ENCODE data around the gene MYRIP. TPM values are rescaled to one million over a fixed set of nuclear protein-coding genes. Genes with fewer than 3 reads are reported as not detected.

Gene MYRIP
- total and polyA plus RNA-seq, 4 experiments from 2014 or later: not detected

DNA sequence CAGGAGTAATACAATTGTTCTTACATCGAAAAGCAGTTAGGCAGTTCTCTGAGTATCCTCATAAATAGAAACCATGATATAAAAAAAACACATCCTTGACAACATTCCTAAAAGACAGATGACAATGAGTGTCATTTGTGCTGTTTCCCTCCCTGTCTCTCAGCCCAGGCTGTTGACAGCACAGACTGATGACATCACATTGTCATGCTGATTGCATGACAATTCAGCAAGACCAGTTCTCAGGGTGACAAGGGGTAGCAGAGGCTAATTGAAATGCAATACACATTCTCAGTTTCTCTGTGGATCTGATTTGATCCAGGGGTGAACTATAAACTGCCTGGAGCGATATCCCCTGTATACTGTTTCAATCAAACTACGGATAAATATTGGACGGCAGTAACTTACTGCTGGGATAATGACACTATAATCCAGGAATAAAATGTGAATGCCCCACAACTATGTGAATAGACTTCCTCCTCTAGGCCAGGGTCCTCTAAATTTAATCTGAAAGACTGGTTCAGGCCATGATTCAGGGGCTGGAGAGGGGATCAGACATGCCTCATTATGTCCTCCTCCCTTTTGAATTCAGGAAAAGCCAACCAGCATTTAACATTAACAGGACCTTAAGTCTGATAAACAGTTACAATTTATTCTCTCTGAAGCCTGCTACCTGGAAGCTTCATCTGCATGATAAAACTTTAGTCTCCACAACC lies 483.4 kb downstream of the MYRIP start:
- H3K9me3 ChIP-seq (ENCODE audit: control insufficient read depth in 1 of 2, low read length in 2 of 2): no peaks in the 10 kb centered on the region
- Mint-ChIP-seq H3K36me3 (peaks cover 24 to 32% of the 10 kb centered on the region in 2 donors), H3K4me3 (no peak overlapping the region), H3K9me3 (peaks cover 0 to 3% (median 0%) of the 10 kb centered on the region in 8 donors), H3K27me3 (no peaks in the 10 kb centered on the region), H3K27ac (no peak overlapping the region), H3K4me1 (peaks cover 0 to 9% (median under 1%) of the 10 kb centered on the region in 4 donors)
- intact Hi-C loops (cut with micrococcal nuclease): no loop called here
- no peak overlapping the region for H3K27ac ChIP-seq (ENCODE audit: low read depth, low read length)
- POLR2A ChIA-PET (ENCODE audit: partially characterized antibody): no interaction called here
- DNase-seq: no peak
- CTCF ChIA-PET (ENCODE audit: partially characterized antibody): interaction anchor here (2.0 kb wide), 1 partner anchor 16 kb away, joined by 5 read pairs; no protein-coding TSS in a partner anchor
- H3K36me3 ChIP-seq (ENCODE audit: insufficient read depth, low read length): no peaks in the 10 kb centered on the region
- no peaks in the 10 kb centered on the region for H3K4me1 ChIP-seq (ENCODE audit: insufficient read depth, low read length)
- H3K4me3 ChIP-seq (ENCODE audit: low read length in 2 of 2): no peak overlapping the region
- no peaks in the 10 kb centered on the region for H3K27me3 ChIP-seq (ENCODE audit: insufficient read depth, low read length)

DNA sequence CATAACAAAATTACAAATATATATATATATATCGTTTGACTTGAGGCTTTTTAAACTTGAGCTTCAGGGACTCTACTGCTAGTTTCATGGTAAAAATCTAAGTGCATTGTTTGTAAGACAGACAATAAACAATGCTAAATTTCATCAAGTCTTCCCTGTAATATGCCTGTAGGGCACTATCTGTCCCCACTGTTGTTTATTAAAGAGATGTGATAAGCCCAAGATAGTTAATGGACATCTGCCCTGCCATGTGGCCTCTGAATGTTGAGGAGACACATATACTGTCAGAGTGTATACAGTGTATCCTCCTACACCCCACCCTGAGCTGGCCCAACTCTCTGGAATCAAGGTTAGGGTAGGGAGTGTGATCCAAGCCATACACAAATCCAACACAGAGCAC lies 485.0 kb downstream of the MYRIP start:
- H3K4me1 ChIP-seq (ENCODE audit: insufficient read depth, low read length): no peaks in the 10 kb centered on the region
- H3K27me3 ChIP-seq (ENCODE audit: insufficient read depth, low read length): no peaks in the 10 kb centered on the region
- Mint-ChIP-seq H3K27me3 (no peaks in the 10 kb centered on the region), H3K4me3 (no peak overlapping the region), H3K9me3 (peaks cover 0 to 3% (median 0%) of the 10 kb centered on the region in 8 donors), H3K27ac (no peak overlapping the region), H3K4me1 (peaks cover 0 to 9% (median under 1%) of the 10 kb centered on the region in 4 donors), H3K36me3 (peaks cover 26 to 27% of the 10 kb centered on the region in 2 donors)
- no peaks in the 10 kb centered on the region for H3K9me3 ChIP-seq (ENCODE audit: control insufficient read depth in 1 of 2, low read length in 2 of 2)
- H3K4me3 ChIP-seq (ENCODE audit: low read length in 2 of 2): no peak overlapping the region
- H3K27ac ChIP-seq (ENCODE audit: low read depth, low read length): no peak overlapping the region
- intact Hi-C loops (cut with micrococcal nuclease): no loop called here
- no peaks in the 10 kb centered on the region for H3K36me3 ChIP-seq (ENCODE audit: insufficient read depth, low read length)
- DNase-seq: no peak
- POLR2A ChIA-PET (ENCODE audit: partially characterized antibody): no interaction called here
- CTCF ChIA-PET (ENCODE audit: partially characterized antibody): interaction anchor here (0.8 to 2.0 kb wide), 3 partner anchors 10 to 23 kb away, joined by 3 to 5 read pairs (median 3); no protein-coding TSS in a partner anchor

- ChIA-PET CTCF (ENCODE audit: partially characterized antibody) (interaction anchor here (1.2 to 1.5 kb wide), 3 partner anchors 11 to 107 kb away, joined by 3 to 5 read pairs (median 5); no protein-coding TSS in a partner anchor), POLR2A (ENCODE audit: partially characterized antibody) (interaction anchor here (0.6 kb wide), 1 partner anchor 65 kb away, joined by 3 read pairs; no protein-coding TSS in a partner anchor)
- Histone ChIP-seq H3K27me3 (ENCODE audit: insufficient read depth, low read length) (no peaks in the 10 kb centered on the region), H3K27ac (ENCODE audit: low read depth, low read length) (no peak overlapping the region), H3K4me1 (ENCODE audit: insufficient read depth, low read length) (no peaks in the 10 kb centered on the region), H3K36me3 (ENCODE audit: insufficient read depth, low read length) (no peaks in the 10 kb centered on the region), H3K9me3 (ENCODE audit: control insufficient read depth in 1 of 2, low read length in 2 of 2) (no peaks in the 10 kb centered on the region), H3K4me3 (ENCODE audit: low read length in 2 of 2) (no peak overlapping the region)
- H3K27me3 Mint-ChIP-seq: no peaks in the 10 kb centered on the region
- H3K27ac Mint-ChIP-seq: no peak overlapping the region
- H3K4me3 Mint-ChIP-seq: no peak overlapping the region
- DNase-seq: no peak
- H3K36me3 Mint-ChIP-seq: peaks cover 23 to 30% of the 10 kb centered on the region in 2 donors
- intact Hi-C loops (cut with micrococcal nuclease): no loop called here
- H3K4me1 Mint-ChIP-seq: peaks cover 0 to 2% (median 0%) of the 10 kb centered on the region in 4 donors
- H3K9me3 Mint-ChIP-seq: peaks cover 0 to 6% (median 0%) of the 10 kb centered on the region in 8 donors
Observed at GRCh38 chr3:40298075-40298474, 488.7 kb downstream of the MYRIP start.

- Histone ChIP-seq H3K36me3 (ENCODE audit: insufficient read depth, low read length) (no peaks in the 10 kb centered on the region), H3K27ac (ENCODE audit: low read depth, low read length) (no peak overlapping the region), H3K9me3 (ENCODE audit: control insufficient read depth in 1 of 2, low read length in 2 of 2) (no peaks in the 10 kb centered on the region), H3K27me3 (ENCODE audit: insufficient read depth, low read length) (no peaks in the 10 kb centered on the region), H3K4me1 (ENCODE audit: insufficient read depth, low read length) (no peaks in the 10 kb centered on the region), H3K4me3 (ENCODE audit: low read length in 2 of 2) (no peak overlapping the region)
- DNase-seq: no peak
- ChIA-PET POLR2A (ENCODE audit: partially characterized antibody) (no interaction called here), CTCF (ENCODE audit: partially characterized antibody) (interaction anchor here (1.8 kb wide), 1 partner anchor 10 kb away, joined by 6 read pairs; no protein-coding TSS in a partner anchor)
- no peaks in the 10 kb centered on the region for H3K4me1 Mint-ChIP-seq
- H3K9me3 Mint-ChIP-seq: peaks cover 0 to 4% (median 0%) of the 10 kb centered on the region in 8 donors
- peaks cover 20 to 27% of the 10 kb centered on the region in 2 donors for H3K36me3 Mint-ChIP-seq
- no peak overlapping the region for H3K27ac Mint-ChIP-seq
- intact Hi-C loops (cut with micrococcal nuclease): no loop called here
- H3K27me3 Mint-ChIP-seq: no peaks in the 10 kb centered on the region
- H3K4me3 Mint-ChIP-seq: no peak overlapping the region
Observed at GRCh38 chr3:40299130-40299720, 489.8 kb downstream of the MYRIP start.

DNA sequence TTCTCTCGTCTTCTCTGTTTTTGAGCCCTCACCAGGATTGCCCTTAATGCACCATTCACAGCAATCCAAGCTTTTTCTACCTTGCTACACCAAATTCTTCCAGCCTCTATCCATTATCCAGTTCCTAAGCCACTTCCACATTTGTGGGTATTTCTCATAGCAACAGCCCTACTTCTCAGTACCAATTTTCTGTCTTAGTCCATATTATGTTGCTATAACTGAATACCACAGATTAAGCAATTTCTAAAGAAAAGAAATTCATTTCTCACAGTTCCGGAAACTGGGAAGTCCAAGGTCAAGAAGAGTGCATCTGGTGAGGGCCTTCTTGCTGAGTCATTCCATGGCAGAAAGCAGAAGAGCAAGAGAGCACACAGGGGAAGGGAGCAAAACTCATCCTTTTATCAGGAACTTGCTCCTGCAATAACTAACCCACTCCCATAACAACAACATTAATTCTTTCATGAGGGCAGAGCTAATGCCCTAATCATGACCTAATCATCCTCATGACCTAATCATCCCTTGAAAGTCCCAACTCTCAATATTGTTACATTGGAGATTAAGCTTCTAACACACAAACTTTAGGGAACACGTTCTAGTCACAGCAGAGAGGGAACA lies 490.4 kb downstream of the MYRIP start:
- H3K27me3 ChIP-seq (ENCODE audit: insufficient read depth, low read length): no peaks in the 10 kb centered on the region
- H3K9me3 ChIP-seq (ENCODE audit: control insufficient read depth in 1 of 2, low read length in 2 of 2): no peaks in the 10 kb centered on the region
- no peak overlapping the region for H3K4me3 ChIP-seq (ENCODE audit: low read length in 2 of 2)
- peaks cover 17 to 22% of the 10 kb centered on the region in 2 donors for H3K36me3 Mint-ChIP-seq
- no peaks in the 10 kb centered on the region for H3K27me3 Mint-ChIP-seq
- H3K9me3 Mint-ChIP-seq: peaks cover 0 to 4% (median 0%) of the 10 kb centered on the region in 8 donors
- CTCF ChIA-PET (ENCODE audit: partially characterized antibody): interaction anchor here (1.8 kb wide), 1 partner anchor 9 kb away, joined by 6 read pairs; no protein-coding TSS in a partner anchor
- H3K4me1 Mint-ChIP-seq: no peaks in the 10 kb centered on the region
- H3K4me3 Mint-ChIP-seq: no peak overlapping the region
- POLR2A ChIA-PET (ENCODE audit: partially characterized antibody): interaction anchor here (0.9 kb wide), 1 partner anchor 9 kb away, joined by 3 read pairs; the partner anchor contains the start of gene EIF1B
- no peaks in the 10 kb centered on the region for H3K36me3 ChIP-seq (ENCODE audit: insufficient read depth, low read length)
- H3K27ac ChIP-seq (ENCODE audit: low read depth, low read length): no peak overlapping the region
- H3K27ac Mint-ChIP-seq: no peak overlapping the region
- intact Hi-C loops (cut with micrococcal nuclease): no loop called here
- H3K4me1 ChIP-seq (ENCODE audit: insufficient read depth, low read length): no peaks in the 10 kb centered on the region
- DNase-seq: no peak

DNA sequence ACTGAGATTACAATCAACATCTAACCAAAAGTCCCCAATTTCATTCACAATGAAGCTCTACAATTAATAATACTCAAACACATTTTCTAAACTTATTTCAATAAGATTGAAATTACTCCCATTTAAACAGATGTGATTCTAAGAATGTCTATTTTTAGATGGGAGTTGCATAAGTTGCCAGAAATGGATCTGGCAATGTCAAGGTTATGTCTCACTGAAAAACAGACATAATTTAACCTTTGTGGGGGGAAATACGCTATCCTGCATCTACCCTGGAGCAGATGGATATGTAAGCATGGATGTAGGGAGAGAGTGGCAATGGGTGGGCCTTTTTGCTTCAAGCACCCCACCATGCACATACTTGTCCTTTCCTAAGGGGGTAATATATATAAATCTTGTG lies 493.4 kb downstream of the MYRIP start:
- H3K9me3 Mint-ChIP-seq: peaks cover 0 to 4% (median 0%) of the 10 kb centered on the region in 8 donors
- no peak overlapping the region for H3K27ac ChIP-seq (ENCODE audit: low read depth, low read length)
- no peak for DNase-seq
- POLR2A ChIA-PET (ENCODE audit: partially characterized antibody): no interaction called here
- no peak overlapping the region for H3K4me3 ChIP-seq (ENCODE audit: low read length in 2 of 2)
- H3K36me3 Mint-ChIP-seq: peaks cover 7 to 12% of the 10 kb centered on the region in 2 donors
- intact Hi-C loops (cut with micrococcal nuclease): no loop called here
- H3K4me1 ChIP-seq (ENCODE audit: insufficient read depth, low read length): no peaks in the 10 kb centered on the region
- H3K9me3 ChIP-seq (ENCODE audit: control insufficient read depth in 1 of 2, low read length in 2 of 2): no peaks in the 10 kb centered on the region
- H3K36me3 ChIP-seq (ENCODE audit: insufficient read depth, low read length): no peaks in the 10 kb centered on the region
- H3K27me3 Mint-ChIP-seq: no peaks in the 10 kb centered on the region
- no peaks in the 10 kb centered on the region for H3K27me3 ChIP-seq (ENCODE audit: insufficient read depth, low read length)
- no peak overlapping the region for H3K4me3 Mint-ChIP-seq
- H3K27ac Mint-ChIP-seq: no peak overlapping the region
- no peaks in the 10 kb centered on the region for H3K4me1 Mint-ChIP-seq
- CTCF ChIA-PET (ENCODE audit: partially characterized antibody): no interaction called here

DNA sequence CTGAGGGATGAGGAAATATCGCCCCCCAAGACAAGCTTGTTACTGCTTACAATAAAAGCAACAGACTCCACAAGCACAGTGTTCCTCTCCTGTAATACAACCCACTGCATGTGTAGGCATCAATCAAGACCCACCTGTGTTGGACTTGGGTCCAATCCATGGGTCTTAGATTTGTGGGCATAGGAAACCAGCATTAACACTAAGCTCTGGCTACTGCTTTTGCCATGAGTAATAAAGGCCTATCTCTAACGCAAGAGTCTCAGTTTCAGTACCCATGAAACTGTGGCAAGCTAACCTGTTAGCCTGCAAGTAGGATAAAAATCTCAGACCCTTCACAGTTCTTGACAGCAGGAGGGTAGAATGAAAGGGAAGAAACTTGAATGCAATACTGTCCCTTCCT lies 494.9 kb downstream of the MYRIP start:
- no peak overlapping the region for H3K4me3 Mint-ChIP-seq
- no peak overlapping the region for H3K27ac ChIP-seq (ENCODE audit: low read depth, low read length)
- H3K4me3 ChIP-seq (ENCODE audit: low read length in 2 of 2): no peak overlapping the region
- CTCF ChIA-PET (ENCODE audit: partially characterized antibody): interaction anchor here (1.0 to 2.5 kb wide), 3 partner anchors 13 to 282 kb away, joined by 3 to 10 read pairs (median 6); no protein-coding TSS in a partner anchor
- H3K36me3 ChIP-seq (ENCODE audit: insufficient read depth, low read length): no peaks in the 10 kb centered on the region
- H3K4me1 Mint-ChIP-seq: peaks cover 1 to 9% (median 6%) of the 10 kb centered on the region in 4 donors
- H3K9me3 ChIP-seq (ENCODE audit: control insufficient read depth in 1 of 2, low read length in 2 of 2): no peaks in the 10 kb centered on the region
- H3K9me3 Mint-ChIP-seq: peaks cover 0 to 4% (median 0%) of the 10 kb centered on the region in 8 donors
- H3K27me3 ChIP-seq (ENCODE audit: insufficient read depth, low read length): no peaks in the 10 kb centered on the region
- no peak overlapping the region for H3K27ac Mint-ChIP-seq
- no peaks in the 10 kb centered on the region for H3K27me3 Mint-ChIP-seq
- peaks cover 8% of the 10 kb centered on the region for H3K4me1 ChIP-seq (ENCODE audit: insufficient read depth, low read length)
- peaks cover 7 to 12% of the 10 kb centered on the region in 2 donors for H3K36me3 Mint-ChIP-seq
- intact Hi-C loops (cut with micrococcal nuclease): no loop called here
- no peak for DNase-seq
- POLR2A ChIA-PET (ENCODE audit: partially characterized antibody): no interaction called here

Data from CD4-positive, alpha-beta memory T cell (primary cell).